ENCODE results near the gene GATAD2A.
A peak's percentile ranks its signal among the peaks of the same experiment; 100 is the strongest.

GATAD2A gene

DNA sequence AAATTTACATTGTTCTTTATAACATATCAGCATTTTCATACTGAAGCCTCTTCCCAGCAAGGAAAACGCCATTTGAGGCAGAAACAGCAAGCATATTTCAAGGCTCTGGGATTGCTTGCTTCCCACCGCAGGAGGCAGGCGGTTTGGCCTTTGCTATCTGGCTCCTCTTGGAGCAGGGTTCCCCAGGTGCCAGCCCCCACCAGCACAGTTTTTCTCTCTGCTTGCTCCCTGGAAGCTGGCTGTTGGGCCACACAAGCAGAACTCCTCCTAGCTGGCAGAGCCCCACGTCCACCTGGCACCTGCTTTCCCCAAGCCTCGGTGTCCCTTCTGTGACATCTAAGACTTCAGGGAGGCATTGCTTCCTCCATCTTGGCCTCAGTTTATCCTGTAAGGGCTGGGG, 16.7 kb downstream of the GATAD2A start:
- no peak for DNase-seq

- DNase-seq, result no peak
Measured at GRCh38 chr19:19423322-19423721, 17.8 kb downstream of the GATAD2A start.

GRCh38 chr19:19425170-19425875, 19.8 kb downstream of the GATAD2A start:
- DNase-seq, result no peak

DNA sequence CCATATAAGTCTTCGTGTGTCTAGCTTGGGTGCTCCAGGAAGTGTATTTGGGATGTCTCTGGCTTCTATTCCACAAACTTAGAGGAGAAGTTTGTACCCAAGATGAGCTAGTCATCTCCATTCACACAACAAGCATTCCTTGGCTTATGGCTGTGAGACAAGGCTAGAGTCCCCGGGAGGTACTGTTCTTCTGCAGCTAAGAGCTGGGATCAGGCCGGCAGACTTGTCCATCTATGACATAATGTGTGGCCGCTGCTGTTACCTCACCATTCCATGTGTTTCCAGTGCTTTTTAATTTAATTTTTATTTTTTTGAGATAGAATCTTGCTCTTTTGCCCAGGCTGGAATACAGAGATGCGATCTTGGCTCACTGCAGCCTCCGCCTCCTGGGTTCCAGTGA, 20.7 kb downstream of the GATAD2A start:
- DNase-seq, result no peak

GRCh38 chr19:19426799-19427198, 21.3 kb downstream of the GATAD2A start:
- DNase-seq, result no peak

- no peak for DNase-seq
Measured at GRCh38 chr19:19427302-19427701, 21.8 kb downstream of the GATAD2A start.

DNA sequence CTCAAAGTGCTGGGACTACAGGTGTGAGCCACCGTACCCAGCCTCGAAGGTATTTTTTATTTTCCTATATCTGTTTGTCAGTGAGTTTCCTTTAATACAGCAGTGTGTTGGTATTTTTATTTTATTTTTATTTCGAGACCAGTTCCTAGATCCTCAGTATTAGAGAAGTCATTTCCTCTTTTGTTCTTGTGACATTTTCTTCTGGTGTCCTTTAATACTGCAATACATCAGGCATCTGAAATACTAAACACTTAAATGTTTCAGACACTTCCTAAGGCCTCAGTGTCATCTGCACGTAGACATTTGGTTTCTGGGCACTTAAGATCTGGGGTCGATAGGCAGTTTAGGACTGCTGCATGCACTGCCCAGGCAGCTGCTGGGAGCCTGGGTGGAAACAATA, 22.5 kb downstream of the GATAD2A start:
- no peak for DNase-seq

DNA sequence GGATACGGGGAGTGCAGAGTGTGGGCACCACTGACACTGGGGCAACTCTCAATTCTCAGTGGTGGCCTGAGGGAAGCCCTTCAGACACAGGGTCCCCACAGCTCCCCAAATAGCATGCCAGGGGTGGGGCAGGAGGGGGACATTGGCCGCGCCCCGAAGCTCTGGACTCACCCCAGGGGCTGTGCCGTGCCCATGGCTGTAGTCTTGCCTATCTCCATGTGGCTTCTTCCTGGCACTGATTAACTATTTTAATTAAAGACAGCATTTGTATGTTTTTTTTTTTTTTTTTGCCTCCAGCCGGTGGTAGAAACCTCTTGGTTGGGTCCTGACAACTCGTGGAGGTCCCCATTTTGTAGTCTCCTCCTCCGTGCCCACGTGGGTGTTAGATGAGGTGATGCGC, 23.3 kb downstream of the GATAD2A start:
- DNase-seq, result no peak

DNA sequence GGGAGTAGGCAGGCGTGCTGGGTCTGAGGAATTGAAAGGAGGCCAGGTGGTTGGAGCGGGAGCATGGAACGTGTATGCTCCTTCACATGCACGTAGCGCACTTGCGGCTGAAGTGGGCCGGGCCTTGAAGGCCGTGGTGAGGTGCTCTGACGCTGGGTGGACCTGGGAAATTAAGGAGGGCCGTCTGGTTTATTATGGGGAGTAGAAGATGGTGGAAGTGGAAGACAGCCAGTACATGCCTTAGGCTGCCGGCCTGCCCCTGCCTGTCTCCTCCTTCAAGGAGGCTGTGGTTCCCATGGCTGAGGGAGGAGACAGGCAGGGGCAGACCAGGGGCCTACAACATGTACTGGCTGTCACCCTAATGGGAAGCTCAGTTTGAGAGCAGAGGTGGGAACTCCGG, 23.9 kb downstream of the GATAD2A start:
- no peak for DNase-seq

DNA sequence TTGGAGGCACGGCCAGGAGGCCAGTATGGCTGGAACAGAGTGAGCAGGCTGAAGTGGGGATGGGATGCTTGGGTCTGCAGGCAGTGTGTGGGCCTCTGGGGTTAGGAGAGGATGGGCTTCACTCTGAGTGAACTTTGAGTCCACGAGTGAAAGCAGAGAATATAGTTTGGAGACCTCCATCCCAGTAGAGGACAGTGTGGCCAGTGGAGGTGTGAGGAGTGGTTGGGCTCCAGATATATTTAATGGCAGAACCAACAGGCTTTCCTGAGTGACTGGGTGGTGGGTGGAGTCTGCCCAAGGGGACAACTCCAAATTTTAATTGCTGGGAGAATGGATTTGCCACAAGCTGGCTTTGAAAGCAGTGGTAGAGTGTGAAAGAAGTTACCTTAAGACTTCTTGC, 27.3 kb downstream of the GATAD2A start:
- no peak for DNase-seq

GRCh38 chr19:19433666-19434213, 28.3 kb downstream of the GATAD2A start:
- no peak for DNase-seq

- peak; percentile 22 for DNase-seq
Measured at GRCh38 chr19:19434483-19435045, 29.1 kb downstream of the GATAD2A start.

GRCh38 chr19:19436137-19436691, 30.7 kb downstream of the GATAD2A start:
- DNase-seq, result no peak

DNA sequence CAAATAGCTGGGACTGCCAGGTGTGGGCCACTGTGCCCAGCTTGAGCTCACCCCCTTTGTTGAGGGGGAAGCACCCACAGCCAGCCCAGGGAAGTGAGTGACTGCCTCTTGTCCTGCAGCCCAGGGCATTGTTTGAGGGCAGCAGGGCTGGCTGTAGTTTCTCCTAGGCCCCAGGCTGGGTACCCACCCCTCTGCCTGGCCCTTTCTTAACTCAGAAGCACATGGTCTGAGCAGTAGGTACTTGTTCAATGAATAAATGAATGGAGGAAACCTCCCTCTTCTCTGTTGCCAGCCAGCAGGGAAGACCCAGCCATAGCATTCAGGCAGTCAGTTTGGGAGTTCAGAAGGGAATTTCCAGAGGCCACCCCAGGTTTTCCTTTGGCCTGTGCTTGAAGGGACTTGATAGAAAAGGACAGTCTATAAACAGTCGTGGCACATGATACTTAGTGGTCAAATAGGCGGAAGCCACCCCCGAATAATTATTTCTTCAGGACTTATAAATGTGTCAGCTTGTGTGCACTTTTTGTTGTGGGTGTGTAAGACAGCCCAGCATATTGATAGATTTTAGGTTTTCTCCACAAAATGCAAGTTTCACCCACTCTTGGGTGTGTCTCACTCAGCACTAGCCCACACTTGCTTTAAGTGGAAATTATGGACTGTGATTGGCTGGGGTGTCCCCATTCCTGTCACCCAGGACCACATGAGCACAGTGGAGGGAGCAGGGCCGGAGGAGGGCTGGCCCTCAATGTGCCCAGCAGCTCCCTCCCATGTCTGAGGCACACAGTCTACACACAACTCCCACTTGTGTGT, 33.1 kb downstream of the GATAD2A start:
- DNase-seq, result no peak

- DNase-seq, result no peak
Measured at GRCh38 chr19:19439176-19439482, 33.7 kb downstream of the GATAD2A start.

DNA sequence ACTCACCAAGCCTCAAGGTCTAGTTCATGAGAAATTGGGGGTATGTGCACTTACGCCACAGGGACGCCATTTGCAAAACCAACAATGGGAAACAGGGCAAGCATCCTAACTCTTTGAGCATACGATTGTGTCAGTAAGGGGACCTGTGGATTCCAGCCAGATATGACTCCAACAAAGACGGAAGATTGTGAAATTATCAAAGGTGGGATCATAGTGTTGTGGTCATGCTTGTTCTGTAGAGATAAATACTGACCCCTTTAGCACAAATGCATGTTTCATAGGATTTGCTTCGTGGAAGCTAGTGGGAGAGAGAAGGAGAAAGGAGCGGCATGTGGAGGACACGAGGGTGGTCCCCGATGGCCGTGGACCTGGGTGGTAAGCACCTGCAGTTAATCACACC, 37.8 kb downstream of the GATAD2A start:
- no peak for DNase-seq

GRCh38 chr19:19443902-19444680, 38.6 kb downstream of the GATAD2A start:
- no peak for DNase-seq

DNA sequence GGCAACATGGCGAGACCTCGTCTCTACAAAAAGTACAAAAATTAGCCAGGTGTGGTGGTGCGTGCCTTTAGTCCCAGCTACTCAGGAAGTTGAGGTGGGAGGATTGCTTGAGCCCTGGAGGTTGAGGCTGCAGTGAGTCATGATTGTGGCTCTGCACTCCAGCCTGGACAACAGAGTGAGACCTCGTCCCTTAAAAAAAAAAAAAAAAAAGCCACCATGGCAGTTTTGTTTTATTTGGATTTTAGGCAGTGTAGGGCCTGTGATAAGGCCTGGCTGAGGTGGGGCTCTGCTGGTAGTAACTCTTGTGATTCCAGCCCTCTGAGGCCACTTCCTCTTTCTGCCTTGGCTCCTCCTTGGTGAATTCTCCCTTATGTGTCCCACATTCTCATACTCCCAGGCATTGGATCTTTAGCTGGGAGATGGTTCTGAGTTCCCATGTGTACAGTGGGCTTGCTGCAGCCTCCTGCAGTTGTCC, 39.2 kb downstream of the GATAD2A start:
- DNase-seq, result peak; percentile 22

GRCh38 chr19:19445288-19445687, 39.8 kb downstream of the GATAD2A start:
- DNase-seq, result no peak

DNA sequence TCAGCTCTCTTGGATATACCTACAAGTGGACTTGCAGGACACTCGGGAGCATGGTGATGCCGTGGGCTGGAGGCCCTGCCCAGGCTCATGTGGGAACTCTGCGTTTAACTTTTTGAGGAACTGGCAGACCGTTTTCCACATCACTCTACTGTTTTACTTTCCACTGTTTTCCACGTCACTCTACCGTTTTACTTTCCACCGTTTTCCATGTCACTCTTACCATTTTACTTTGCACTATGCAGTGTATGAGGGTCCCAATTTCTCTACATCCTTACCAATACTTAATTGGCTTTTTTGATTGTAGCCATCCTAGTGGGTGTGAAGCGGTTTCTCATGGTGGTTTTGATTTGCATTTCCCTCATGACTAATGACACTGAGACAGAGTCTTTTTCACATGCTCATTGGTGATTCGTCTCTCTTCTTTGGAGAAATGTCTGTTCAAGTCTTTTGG, 40.5 kb downstream of the GATAD2A start:
- peak; percentile 18 for DNase-seq

DNA sequence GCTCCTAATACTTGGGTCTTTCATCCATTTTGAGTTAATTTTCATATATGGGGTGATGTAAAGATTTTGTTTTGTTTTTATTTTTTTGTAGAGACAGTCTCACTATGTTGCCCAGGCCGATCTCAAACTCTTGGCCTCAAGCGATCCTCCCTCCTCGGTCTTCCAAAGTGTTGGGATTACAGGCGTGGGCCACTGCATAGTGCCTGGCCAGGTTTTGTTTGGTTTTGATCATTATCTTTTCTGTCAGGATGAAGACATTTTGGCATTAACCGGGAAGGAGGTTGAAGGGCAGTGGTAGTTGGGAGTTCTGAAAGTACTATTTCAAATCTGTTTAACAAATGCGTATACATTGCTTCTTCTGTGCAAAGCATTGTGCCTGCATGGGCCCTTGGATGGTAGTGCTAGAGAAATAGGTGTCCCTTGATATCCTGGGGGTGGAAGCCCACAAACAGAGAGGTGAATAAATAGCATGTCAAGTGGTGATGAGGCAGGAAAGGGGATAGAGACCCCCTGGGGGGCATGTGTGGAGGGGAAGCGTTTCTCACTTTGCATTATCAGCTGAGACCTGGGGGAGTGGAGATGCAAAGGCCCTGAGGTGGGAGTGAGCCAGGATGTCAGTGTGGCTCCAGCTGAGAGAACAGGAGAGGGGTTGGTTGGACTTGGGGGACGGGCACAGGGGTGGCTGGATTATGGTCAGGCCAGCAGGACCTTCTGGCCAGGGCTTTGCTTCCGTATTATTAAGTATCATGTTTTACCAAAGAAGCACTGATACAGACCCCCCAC, 41.4 kb downstream of the GATAD2A start:
- no peak for DNase-seq

Data from HCEC 1CT (cell line).